HCT116 (cell line): ENCODE results near the gene S100P.
"Not testable (repeated sequence)": the region's sequence is repeated elsewhere in the genome, so short reads cannot be mapped to it uniquely, and the experiment has no call there.

Source experiments
- CTCF ChIP-seq, 3 experiments: fragments of 200-600 bp in 1 of 3; sonication (generic) in 1 of 3; IDR thresholded peaks in 2 of 3; conservative IDR thresholded peaks in 1 of 3; 2 replicates each; pipeline ENCODE4 v1.5.1; 2012 to 2017; ENCODE audit warnings: low read depth in 2 of 3, low read length in 2 of 3, antibody characterized with exemption in 1 of 3, borderline replicate concordance in 1 of 3, control low read depth in 1 of 3, mild to moderate bottlenecking in 1 of 3, mixed read lengths in 1 of 3, mixed run types in 1 of 3, moderate library complexity in 1 of 3; ENCODE audit not compliant: insufficient read depth in 1 of 3
- EZH2 ChIP-seq: fragments of 200-600 bp; sonication (generic); IDR thresholded peaks from 2 replicates; pipeline ENCODE4 v1.6.1; 2017; ENCODE audit warnings: antibody characterized with exemption, mixed run types
- RAD21 ChIP-seq: IDR thresholded peaks from 2 replicates; pipeline ENCODE4 v1.6.1; 2012; ENCODE audit warnings: low read depth, mild to moderate bottlenecking

DNA sequence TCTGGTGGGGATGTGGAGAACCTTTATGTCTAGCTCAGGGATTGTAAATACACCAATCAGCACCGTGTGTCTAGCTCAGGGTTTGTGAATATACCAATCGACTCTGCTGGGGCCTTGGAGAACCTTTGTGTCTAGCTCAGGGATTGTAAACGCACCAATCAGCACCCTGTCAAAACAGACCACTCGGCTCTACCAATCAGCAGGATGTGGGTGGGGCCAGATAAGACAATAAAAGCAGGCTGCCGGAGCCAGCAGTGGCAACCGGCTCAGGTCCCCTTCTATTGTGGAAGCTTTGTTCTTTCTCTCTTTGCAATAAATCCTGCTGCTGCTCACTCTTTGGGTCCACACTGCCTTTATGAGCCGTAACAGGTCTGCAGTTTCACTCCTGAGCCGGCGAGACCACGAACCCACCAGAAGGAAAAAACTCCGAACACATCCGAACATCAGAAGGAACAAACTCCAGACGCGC lies 20.5 kb upstream of the S100P start:
- not testable (repeated sequence) for TF ChIP-seq EZH2; CTCF (IDR thresholded peaks at IDR 0.05 in 2 of 3, conservative IDR thresholded peaks at IDR 0.05 in 1 of 3; ENCODE audit: borderline replicate concordance in 1 of 3, insufficient read depth in 1 of 3, low read depth in 2 of 3, low read length in 2 of 3); RAD21
